SJSA1 (cell line): ENCODE results near the gene F5. TPM values are rescaled to one million over a fixed set of nuclear protein-coding genes. Genes with fewer than 3 reads are reported as not detected.

Source experiments
- DNase-seq, 2 experiments: peaks; one replicate each; pipeline ENCODE4 v3.0.0-alpha.2; 2015 to 2020; ENCODE audit warnings: low spot score in 2 of 2, low read depth in 1 of 2
- H3K27ac ChIP-seq: fragments of 250-450 bp; sonication (Bioruptor Pico); 2 replicates; pipeline ENCODE4 v1.5.1; 2020; ENCODE audit warnings: mild to moderate bottlenecking, moderate library complexity
- H3K27me3 ChIP-seq: fragments of 250-450 bp; sonication (Bioruptor Pico); replicated peaks from 2 replicates; pipeline ENCODE4 v1.5.1; 2020; ENCODE audit warnings: mild to moderate bottlenecking, moderate library complexity
- H3K36me3 ChIP-seq: fragments of 250-450 bp; sonication (Bioruptor Pico); 2 replicates; pipeline ENCODE4 v1.5.1; 2020; ENCODE audit warnings: mild to moderate bottlenecking
- H3K4me1 ChIP-seq: fragments of 250-450 bp; sonication (Bioruptor Pico); replicated peaks from 2 replicates; pipeline ENCODE4 v1.6.1; 2021; ENCODE audit warnings: mild to moderate bottlenecking
- H3K4me3 ChIP-seq: fragments of 250-450 bp; sonication (Bioruptor Pico); 2 replicates; pipeline ENCODE4 v1.5.1; 2020; ENCODE audit warnings: mild to moderate bottlenecking
- H3K9me3 ChIP-seq: fragments of 250-450 bp; sonication (Bioruptor Pico); replicated peaks from 2 replicates; pipeline ENCODE4 v1.5.1; 2020; ENCODE audit warnings: mild to moderate bottlenecking
- total RNA-seq: library from RNA; depleted of rRNA; stranded (reverse); fragments of >200 nt; shearing (Covaris generic); gene quantifications from 2 replicates; pipeline ENCODE4 v1.2.3, GENCODE V29; 2014

Gene F5
- total RNA-seq, 1 experiment from 2014 or later: not detected

GRCh38 chr1:169499807-169500206 lies 86.5 kb downstream of the F5 start:
- H3K9me3 ChIP-seq: no peaks in the 10 kb centered on the region; the same call in 1 of the 2 replicates
- no peaks in the 10 kb centered on the region for H3K4me1 ChIP-seq
- H3K27me3 ChIP-seq: no peaks in the 10 kb centered on the region
- H3K36me3 ChIP-seq: no peaks in the 10 kb centered on the region
- DNase-seq: no peak
- no peak overlapping the region for H3K4me3 ChIP-seq
- H3K27ac ChIP-seq: no peak overlapping the region

DNA sequence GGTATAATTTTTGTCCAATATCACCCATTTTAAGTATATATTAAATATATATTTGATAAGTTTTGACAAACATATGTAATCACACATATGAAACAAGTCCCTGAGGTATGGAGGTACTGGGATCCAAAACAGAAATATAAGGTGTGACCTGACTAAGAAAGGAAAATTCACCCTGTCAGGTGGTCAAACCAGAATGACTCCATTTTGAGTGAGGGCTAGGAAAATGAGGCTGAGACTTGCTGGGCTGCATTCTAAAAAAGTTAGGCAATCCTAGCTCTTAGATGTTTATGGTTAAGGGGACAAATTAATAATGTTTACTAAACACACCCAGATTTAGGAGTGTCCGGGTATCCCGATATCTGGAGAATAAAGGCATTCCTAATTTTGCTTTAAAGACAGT lies 89.0 kb downstream of the F5 start:
- H3K27ac ChIP-seq: no peak overlapping the region
- H3K4me1 ChIP-seq: no peaks in the 10 kb centered on the region

DNA sequence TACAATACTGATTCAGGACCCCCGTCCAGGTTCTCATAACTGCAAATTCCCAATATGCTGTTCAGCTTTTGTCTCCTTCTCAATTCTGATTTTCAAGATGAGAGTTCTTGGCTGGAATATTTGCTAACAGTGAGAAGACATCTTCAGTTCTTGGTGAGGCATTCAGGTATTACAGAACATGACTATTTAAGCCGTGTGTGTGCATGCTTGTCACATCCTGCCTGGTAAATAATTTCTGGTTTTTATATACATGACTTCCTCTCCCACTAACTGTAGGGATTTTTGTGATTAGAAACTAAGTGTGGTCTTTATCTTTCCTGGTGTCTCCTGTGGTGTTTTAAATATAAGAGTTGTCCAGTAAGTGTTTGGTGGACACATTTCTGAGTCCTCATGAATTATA lies 90.4 kb downstream of the F5 start:
- Histone ChIP-seq H3K27me3 (no peaks in the 10 kb centered on the region), H3K9me3 (no peaks in the 10 kb centered on the region; the same call in 1 of the 2 replicates), H3K27ac (no peak overlapping the region), H3K4me1 (no peaks in the 10 kb centered on the region), H3K36me3 (no peaks in the 10 kb centered on the region), H3K4me3 (no peak overlapping the region)
- no peak for DNase-seq

More for the DNA sequence above, 89.0 kb downstream of the F5 start:
- no peaks in the 10 kb centered on the region for H3K36me3 ChIP-seq
- H3K4me3 ChIP-seq: no peak overlapping the region
- H3K9me3 ChIP-seq: no peaks in the 10 kb centered on the region; the same call in 1 of the 2 replicates
- no peaks in the 10 kb centered on the region for H3K27me3 ChIP-seq
- no peak for DNase-seq

GRCh38 chr1:169495046-169495775 lies 91.1 kb downstream of the F5 start:
- Histone ChIP-seq H3K27ac (no peak overlapping the region), H3K9me3 (no peaks in the 10 kb centered on the region; the same call in 1 of the 2 replicates)
- DNase-seq: no peak

GRCh38 chr1:169494343-169494742 lies 91.9 kb downstream of the F5 start:
- H3K36me3 ChIP-seq: no peaks in the 10 kb centered on the region
- no peak for DNase-seq
- no peaks in the 10 kb centered on the region; the same call in 1 of the 2 replicates for H3K9me3 ChIP-seq
- H3K4me1 ChIP-seq: no peaks in the 10 kb centered on the region
- H3K27me3 ChIP-seq: no peaks in the 10 kb centered on the region
- H3K4me3 ChIP-seq: no peak overlapping the region
- no peak overlapping the region for H3K27ac ChIP-seq

More at GRCh38 chr1:169495046-169495775, 91.1 kb downstream of the F5 start:
- Histone ChIP-seq H3K27me3 (no peaks in the 10 kb centered on the region), H3K4me3 (no peak overlapping the region), H3K36me3 (no peaks in the 10 kb centered on the region), H3K4me1 (no peaks in the 10 kb centered on the region)

- Histone ChIP-seq H3K27ac (no peak overlapping the region), H3K4me1 (no peaks in the 10 kb centered on the region; the same call in 1 of the 2 replicates), H3K36me3 (no peaks in the 10 kb centered on the region), H3K9me3 (no peaks in the 10 kb centered on the region), H3K27me3 (no peaks in the 10 kb centered on the region), H3K4me3 (no peak overlapping the region)
- DNase-seq: no peak
Measured at GRCh38 chr1:169493251-169493650, 93.0 kb downstream of the F5 start.

DNA sequence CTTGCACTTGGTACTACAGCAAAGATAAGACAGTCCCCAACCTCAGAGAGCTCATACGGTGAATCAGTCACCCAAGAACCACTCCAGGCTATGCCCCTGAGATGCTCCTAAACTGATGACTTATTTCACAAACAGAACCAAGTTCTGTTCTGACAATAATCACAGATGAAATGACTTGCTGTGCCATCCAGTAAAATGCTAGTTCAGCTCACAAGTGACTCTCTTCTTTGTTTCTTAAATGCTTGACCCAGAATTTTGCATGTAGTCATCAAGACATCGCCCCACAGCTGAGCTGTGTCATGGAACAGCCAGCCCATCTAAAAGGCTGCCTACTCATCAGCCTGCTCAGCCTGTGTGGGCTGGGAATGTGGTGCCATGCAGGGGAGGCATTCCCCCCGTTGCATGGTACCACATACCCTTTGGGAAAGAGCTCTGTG lies 94.4 kb downstream of the F5 start:
- no peak for DNase-seq
- no peaks in the 10 kb centered on the region for H3K27me3 ChIP-seq
- H3K9me3 ChIP-seq: no peaks in the 10 kb centered on the region
- peaks cover 14% of the 10 kb centered on the region for H3K4me1 ChIP-seq
- H3K36me3 ChIP-seq: no peaks in the 10 kb centered on the region
- no peak overlapping the region for H3K4me3 ChIP-seq
- H3K27ac ChIP-seq: no peak overlapping the region

DNA sequence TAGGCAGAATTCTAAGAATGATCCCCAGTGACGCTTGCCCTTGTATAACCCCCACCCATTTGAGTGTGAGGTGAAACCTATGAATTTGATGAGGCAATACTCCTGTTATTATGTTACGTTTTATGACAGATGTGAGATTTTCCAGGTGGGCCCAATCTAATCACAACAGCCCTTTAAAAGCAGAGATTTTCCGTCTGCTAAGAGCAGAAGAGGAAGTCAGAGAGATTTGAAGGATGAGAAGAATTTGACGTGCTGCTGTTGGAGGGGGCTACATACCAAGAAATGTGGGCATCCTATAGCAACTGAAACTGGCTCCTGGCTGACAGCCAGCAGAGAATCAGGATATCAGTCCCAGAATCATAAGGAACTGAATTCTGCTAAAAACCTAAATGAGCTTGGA lies 98.1 kb downstream of the F5 start:
- no peak for DNase-seq
- H3K27ac ChIP-seq: no peak overlapping the region

GRCh38 chr1:169487561-169487960 lies 98.7 kb downstream of the F5 start:
- H3K9me3 ChIP-seq: no peaks in the 10 kb centered on the region
- H3K4me3 ChIP-seq: peak overlapping the region; percentile 3
- H3K27ac ChIP-seq: peak overlapping the region; percentile 87
- peak in 1 of 2 experiments; percentile 33 for DNase-seq
- H3K36me3 ChIP-seq: peaks cover 4% of the 10 kb centered on the region; the same call in 1 of the 2 replicates
- H3K4me1 ChIP-seq: peaks cover 36% of the 10 kb centered on the region
- no peaks in the 10 kb centered on the region for H3K27me3 ChIP-seq

More for the DNA sequence above, 98.1 kb downstream of the F5 start:
- H3K9me3 ChIP-seq: no peaks in the 10 kb centered on the region
- peaks cover 36% of the 10 kb centered on the region for H3K4me1 ChIP-seq
- H3K36me3 ChIP-seq: peaks cover 4% of the 10 kb centered on the region; the same call in 1 of the 2 replicates
- H3K27me3 ChIP-seq: no peaks in the 10 kb centered on the region
- H3K4me3 ChIP-seq: no peak overlapping the region

DNA sequence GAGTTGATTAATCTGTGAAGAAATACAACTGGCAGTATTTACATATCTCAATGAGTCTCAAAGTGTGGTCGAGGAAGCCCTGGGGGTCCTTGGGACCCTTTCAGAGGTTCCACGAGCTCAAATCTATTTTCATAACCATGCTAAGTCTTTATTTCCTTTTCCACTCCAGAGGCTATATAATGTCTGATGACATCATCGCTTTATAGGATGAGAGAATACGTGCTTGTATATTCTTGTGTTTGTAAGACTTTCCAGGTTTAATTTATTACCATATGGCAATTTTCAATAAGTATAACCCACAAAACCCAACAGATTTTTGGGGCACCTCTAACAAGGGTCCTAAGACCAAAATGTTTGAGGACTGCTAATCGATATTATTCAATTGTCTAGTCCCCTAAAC lies 99.1 kb downstream of the F5 start:
- DNase-seq: peak in 1 of 2 experiments; percentile 25
- H3K9me3 ChIP-seq: no peaks in the 10 kb centered on the region
- peak overlapping the region; percentile 73 for H3K4me3 ChIP-seq
- peaks cover 4% of the 10 kb centered on the region; the same call in 1 of the 2 replicates for H3K36me3 ChIP-seq
- H3K27me3 ChIP-seq: no peaks in the 10 kb centered on the region
- peak overlapping the region; percentile 87 for H3K27ac ChIP-seq
- peaks cover 36% of the 10 kb centered on the region for H3K4me1 ChIP-seq

GRCh38 chr1:169486281-169487051 lies 99.8 kb downstream of the F5 start:
- Histone ChIP-seq H3K36me3 (peaks cover 4% of the 10 kb centered on the region; the same call in 1 of the 2 replicates), H3K27me3 (no peaks in the 10 kb centered on the region), H3K9me3 (no peaks in the 10 kb centered on the region), H3K4me1 (peaks cover 36% of the 10 kb centered on the region), H3K4me3 (peak overlapping the region; percentile 73), H3K27ac (peak overlapping the region; percentile 87)
- DNase-seq: no peak

DNA sequence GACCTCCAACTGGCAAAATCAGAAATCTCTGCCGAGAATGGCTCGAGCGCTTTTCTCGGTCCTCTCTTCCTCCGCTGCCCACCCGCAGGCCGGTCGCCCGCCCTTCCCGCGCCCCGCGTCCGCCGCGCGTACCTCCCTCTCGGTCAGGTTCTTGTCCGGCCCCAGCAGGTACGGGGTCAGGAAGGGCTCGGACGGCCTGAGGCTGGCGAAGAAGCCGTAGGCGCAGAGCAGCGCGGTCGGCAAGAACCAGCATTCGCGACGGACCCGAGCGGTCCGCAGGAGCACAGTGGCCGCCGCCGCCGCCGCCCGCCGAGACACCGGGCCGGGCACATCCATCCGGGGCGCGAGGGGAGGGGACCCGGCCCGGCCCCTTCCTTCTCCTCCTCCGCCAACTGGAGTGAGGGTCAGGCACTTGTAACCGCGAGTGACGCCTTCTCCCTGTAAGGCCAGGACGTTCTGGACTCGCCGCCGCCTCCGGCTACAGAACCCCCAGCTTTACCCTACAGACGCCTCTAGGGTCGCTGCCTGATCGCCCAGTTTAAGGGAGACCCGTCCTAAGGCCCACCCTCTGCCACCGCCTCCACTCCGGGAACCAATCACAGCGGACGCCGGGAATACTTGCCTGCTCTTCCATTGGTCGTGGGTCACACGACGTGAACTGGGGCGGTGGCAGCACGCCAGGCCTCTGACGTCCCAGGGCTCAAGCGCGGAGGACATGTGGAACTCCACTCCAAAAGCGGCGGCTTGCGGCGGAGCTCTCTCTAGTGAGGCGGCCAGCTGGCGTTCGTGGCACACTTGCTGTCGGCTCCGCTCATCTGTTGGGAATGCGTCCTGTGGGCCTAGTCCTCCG lies 100.6 kb downstream of the F5 start, which contains the start of gene SLC19A2:
Gene SLC19A2, minus strand, starts transcription at position 514 of the 850 bp plus-strand sequence. Its CDS starts 178 bp downstream, at position 336.
- Histone ChIP-seq H3K4me3 (peak within 1 kb of the TSS; percentile 73), H3K9me3 (no peaks in the 10 kb centered on the region), H3K27ac (peak within 1 kb of the TSS; percentile 87), H3K27me3 (no peaks in the 10 kb centered on the region), H3K36me3 (peaks cover 4% of the 10 kb centered on the region; the same call in 1 of the 2 replicates), H3K4me1 (peaks cover 36% of the 10 kb centered on the region)
- DNase-seq: peak; percentile 97 to 99
